ENCODE measurements around the gene ZNF654.
"Not testable (repeated sequence)": the region's sequence is repeated elsewhere in the genome, so short reads cannot be mapped to it uniquely, and the experiment has no call there.

Gene ZNF654

DNA sequence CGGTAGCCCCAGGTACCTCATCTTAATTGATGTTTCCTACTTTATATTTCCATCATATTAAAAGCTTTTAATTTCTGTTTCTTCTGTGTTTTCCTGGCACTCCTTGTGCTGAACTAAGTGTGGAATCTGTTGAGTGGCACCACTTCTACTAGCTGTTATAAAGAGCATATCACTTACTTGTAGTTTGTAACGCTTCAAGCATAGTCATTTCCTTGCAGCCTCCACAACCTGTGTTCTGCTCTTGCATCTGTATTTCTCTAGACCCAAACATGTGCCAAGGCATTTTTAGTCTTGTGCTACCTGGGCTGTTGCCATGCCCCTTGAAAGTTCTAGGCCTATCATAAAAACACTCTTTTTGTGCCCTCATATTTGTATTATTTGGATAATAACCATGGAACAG, 16.0 kb downstream of the ZNF654 start:
- no peak for DNase-seq

DNA sequence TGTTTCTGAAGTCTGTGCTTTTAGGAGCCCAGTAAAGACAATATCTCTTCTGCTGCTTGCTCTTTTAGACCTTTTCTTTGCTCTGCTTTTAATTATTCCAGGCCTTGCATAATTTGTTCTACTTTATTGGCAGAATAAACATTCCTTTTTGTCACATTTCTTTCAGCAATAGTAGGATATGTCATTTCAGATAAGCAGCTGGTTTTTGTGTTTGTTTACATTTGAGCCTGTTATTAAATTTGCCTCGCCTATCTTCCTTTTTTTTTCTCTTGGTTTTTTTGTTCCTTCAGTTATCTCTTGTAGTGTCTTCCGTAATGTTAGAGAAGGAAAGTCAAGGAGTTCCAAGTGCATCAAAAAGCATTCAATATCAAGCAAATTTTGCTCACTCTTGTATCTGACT, 16.4 kb downstream of the ZNF654 start:
- DNase-seq = no peak

- DNase-seq = no peak
These were observed 17.7 kb downstream of the ZNF654 start for GRCh38 chr3:88076712-88077111.

- no peak for DNase-seq
These were observed 19.9 kb downstream of the ZNF654 start for GRCh38 chr3:88078932-88079331.

DNA sequence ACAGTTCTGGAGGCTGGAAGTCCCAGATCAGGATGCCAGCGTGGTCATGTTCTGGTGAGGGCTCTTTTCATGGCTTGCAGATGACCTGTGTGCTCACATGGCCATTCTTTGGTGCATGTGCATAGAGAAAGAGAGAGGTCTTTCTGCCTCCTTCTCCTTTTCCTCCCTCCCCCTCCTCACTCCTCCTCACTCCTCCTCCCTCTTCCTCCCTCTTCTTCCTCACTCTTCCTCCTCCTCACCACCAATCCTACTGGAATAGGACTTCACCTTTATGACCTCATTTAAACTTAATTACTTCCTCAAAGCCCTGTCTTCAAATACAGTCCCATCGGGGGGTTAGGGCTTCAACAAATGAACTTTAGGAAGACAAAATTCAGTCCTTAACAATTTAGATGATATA, 23.8 kb downstream of the ZNF654 start:
- DNase-seq = no peak

- no peak for DNase-seq
These were observed 25.0 kb downstream of the ZNF654 start for GRCh38 chr3:88084097-88084501.

GRCh38 chr3:88090681-88091080, 31.6 kb downstream of the ZNF654 start:
- no peak for DNase-seq

DNA sequence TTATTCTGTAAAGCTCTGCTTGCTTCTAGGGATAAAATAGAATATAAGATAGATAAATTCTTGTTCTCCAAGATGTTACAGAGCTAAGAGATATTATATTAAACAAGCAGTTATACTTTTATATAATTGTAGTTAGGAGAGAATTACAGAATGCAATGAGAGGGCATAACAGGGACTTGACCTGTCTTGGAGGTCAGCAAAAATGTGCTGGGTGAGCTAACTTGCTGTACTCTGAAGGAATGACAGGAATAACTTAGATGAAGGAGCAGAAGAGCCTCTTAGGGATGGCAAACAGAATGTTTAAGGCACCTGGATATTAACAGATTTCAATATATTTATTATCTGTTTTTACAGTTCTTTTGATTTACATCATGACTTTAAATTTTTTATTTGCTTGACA, 33.2 kb downstream of the ZNF654 start:
- DNase-seq = no peak

- no peak for DNase-seq
These were observed 34.2 kb downstream of the ZNF654 start for GRCh38 chr3:88093266-88093665.

- DNase-seq = no peak
These were observed 42.1 kb downstream of the ZNF654 start for GRCh38 chr3:88101142-88101541.

DNA sequence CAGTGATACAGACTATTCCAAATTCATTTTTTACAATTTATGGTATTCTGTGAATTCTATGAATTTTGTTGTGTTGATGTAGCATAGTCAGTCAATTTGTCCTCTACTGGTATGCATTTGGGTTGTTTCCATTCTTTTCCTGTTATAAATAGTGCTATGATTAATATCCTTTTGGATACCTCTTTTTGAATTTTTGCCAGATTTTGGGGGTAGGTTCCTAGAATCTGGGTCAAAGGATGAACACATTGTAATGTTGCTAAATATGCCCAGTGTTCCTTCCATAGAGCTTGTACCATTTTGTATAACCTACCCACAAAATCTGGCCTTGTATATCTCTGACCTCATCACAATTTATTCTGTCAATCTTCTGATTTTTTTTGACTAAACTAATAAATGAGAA, 46.3 kb downstream of the ZNF654 start:
- no peak for DNase-seq

GRCh38 chr3:88112289-88112688, 53.2 kb downstream of the ZNF654 start:
- DNase-seq = no peak

DNA sequence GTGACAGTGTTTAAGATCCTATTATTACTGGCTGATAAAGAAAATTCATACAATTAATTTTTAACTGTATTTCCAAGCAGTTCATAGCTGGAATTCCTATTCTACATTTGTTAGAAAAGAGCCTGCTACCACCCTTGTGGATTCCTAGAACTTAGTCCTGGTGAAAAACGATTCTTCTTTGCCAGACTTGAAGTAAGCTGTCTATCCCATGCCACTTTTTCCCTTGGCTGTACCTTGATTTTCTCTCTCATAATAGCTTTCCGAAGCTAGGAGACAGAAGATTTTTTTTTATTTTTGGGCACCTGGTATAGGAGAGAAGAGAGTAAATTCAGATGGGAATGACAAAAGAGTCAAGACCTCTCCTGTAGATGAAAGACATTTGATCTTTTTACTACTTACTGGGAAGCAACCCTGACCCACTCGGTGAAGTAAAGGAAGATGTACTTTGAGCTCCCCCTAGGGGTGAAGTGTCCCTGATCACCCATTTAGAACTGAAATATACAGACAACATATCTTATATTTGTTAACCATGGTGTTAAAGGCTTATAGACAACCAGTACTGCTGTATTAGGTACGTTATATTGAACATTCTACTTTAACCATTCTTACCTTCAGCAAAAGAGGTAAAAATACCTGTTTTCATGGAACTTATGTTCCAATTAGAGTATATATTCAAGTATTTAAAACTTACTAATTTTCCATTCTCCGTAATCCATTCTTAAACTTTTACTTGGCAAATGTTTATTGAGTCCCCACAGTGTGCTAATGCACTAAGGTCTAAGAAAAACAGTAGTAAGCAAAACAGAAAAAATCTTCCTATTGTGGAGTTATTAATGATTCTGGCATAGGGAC, 54.5 kb downstream of the ZNF654 start:
- peak; percentile 42 for DNase-seq

- DNase-seq = no peak
These were observed 56.0 kb downstream of the ZNF654 start for GRCh38 chr3:88114878-88115549.

DNA sequence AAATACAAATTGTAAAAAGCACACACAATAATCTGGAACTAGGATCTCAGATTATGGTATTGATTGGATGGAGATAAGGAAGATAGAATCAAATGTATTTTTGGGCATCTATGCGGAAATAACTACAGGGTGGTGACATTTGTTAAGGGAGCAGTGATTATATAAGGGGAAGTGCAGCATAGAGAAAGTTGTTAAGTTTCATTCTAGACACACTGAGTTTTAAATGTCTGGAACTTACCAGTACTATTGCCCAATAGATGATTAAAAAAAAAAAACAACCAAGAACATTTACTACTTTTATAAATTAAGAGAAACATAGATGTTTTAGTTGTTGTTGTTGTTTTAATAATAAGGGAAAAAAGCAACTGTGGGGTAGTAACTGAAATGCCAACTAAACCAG, 58.6 kb downstream of the ZNF654 start:
- DNase-seq = no peak

DNA sequence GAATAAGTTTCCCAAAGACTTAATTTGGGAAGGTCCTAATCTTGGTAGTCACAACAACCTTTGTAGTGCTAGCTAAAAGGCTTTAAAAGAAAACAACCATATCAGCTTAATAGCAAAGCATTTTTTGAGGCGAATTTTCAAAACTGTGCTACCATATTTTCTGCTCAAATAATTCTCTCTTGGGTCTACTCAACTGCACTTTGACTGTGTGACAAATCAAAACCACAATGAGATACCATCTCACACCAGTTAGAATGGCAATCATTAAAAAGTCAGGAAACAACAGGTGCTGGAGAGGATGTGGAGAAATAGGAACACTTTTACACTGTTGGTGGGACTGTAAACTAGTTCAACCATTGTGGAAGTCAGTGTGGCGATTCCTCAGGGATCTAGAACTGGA, 59.5 kb downstream of the ZNF654 start:
- not testable (repeated sequence) for DNase-seq

DNA sequence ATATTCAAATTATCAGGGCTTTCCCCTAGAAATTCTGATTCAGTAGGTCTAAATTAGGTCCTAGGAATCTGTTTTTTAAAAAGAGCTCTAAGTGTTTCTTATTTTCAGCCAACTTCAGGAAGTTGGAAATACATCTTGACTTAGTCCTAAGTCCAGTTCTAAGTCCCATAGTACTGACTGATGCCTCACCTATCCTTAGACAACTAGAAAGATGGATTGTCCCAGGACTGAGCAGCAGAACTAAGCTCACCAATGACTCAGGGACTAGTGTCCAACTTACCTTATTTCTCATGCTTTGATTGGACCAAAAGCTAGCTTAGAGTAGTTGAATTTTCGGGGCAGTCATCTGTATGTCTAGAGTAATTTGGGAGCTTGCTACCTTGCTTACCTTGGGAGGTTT, 64.5 kb downstream of the ZNF654 start:
- DNase-seq = no peak

DNA sequence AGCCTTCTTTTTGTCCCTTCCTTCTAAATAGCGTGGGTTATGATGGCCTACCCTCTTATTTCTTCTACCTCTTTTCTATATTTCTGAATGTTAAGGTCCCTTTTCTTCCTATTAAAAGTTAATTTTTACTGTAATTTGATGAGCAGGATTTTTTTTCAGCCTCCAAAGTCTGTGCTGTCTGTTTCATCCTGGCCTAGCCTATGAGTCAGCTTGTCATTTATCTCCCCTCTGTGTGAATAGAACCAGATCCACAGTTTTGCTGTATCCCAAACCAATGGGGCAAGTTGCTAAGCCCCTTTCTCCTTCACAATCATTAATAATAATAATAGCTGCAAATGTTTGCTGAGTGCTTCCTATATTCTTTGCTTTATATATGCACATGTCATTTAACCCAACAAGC, 72.6 kb downstream of the ZNF654 start:
- DNase-seq = no peak

- no peak for DNase-seq
These were observed 73.8 kb downstream of the ZNF654 start for GRCh38 chr3:88132894-88133293.

DNA sequence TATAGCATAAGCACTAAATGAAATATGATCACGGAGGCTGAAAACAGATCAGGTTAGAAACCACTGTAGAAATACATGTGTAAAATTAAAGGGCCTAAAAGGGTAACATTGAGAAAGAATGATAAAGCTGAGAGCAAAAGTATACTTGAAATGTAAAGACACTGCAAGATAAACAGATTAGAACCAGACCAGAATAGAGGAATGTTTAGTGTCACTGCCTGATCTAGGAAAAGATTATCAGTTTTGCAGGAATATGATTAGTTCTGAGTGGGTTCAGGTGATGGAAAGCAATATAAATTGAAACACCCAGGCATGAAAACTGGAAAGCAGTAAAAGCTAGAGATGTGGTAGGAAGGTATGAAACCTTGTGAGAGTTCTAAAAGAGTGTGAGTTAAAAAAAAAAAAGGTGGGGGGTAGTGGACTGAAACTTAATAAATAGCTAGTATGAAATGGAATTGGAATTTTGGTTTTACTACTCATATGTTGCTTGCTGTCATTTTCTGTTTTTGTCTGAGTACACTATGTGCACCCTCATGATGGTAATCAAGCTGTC, 74.7 kb downstream of the ZNF654 start:
- no peak for DNase-seq

- DNase-seq = no peak
These were observed 78.8 kb downstream of the ZNF654 start for GRCh38 chr3:88137836-88138235.

DNA sequence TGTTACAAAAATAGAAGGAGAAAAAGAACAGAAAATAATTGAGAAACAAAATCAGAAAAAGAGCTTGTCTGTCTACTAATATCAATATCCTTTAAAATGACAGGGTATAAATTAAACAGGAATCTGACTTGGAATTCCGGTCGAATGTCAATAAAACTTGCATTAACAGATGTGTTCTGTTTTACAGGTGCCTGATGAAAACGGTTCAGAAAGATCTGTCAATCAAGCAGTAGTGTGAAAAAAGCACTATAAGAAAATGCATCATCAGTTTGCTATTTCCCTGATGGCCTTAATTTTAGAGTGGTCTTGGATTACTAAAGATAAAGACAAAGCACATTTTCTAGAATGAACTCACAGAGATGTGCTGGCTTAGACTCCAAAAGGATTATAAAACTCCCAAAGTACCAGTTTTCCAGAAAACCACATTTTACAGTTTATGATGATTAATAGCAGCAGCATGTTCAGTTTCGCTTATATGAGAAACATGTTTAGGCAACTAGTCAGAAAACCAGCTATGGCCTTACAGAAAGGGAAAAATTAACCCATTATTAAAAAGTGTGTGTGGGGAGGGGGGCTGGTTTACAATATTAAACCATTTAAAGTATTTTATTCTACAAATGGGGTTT, 82.5 kb downstream of the ZNF654 start:
- DNase-seq = no peak

GRCh38 chr3:88142094-88142624, 83.1 kb downstream of the ZNF654 start:
- DNase-seq = no peak

GRCh38 chr3:88147261-88147660, 88.2 kb downstream of the ZNF654 start:
- no peak for DNase-seq
